GM23248 (cell line): ENCODE data around the gene SCAANT1. TPM values are rescaled to one million over a fixed set of nuclear protein-coding genes. Genes with fewer than 3 reads are reported as not detected.

ENCODE experiments used
- DNase-seq: peaks from one replicate; pipeline ENCODE4 v3.0.0-alpha.2; 2015
- H2AFZ ChIP-seq: fragments of 200-600 bp; sonication (generic); 2 replicates; pipeline ENCODE4 v1.6.1; 2016; ENCODE audit warnings: antibody characterized with exemption
- H3F3A ChIP-seq: fragments of 200-600 bp; sonication (generic); 2 replicates; pipeline ENCODE4 v1.6.1; 2016; ENCODE audit warnings: mild to moderate bottlenecking, antibody characterized with exemption, mixed run types; ENCODE audit not compliant: insufficient read depth
- H3K27ac ChIP-seq: fragments of 200-600 bp; sonication (generic); 2 replicates; pipeline ENCODE4 v1.5.1; 2016; ENCODE audit warnings: mild to moderate bottlenecking
- H3K27me3 ChIP-seq: fragments of 200-600 bp; sonication (generic); replicated peaks from 2 replicates; pipeline ENCODE4 v1.6.1; 2016; ENCODE audit warnings: mild to moderate bottlenecking; ENCODE audit not compliant: insufficient read depth
- H3K36me3 ChIP-seq: fragments of 200-600 bp; sonication (generic); 2 replicates; pipeline ENCODE4 v1.6.1; 2016; ENCODE audit warnings: low read depth, mild to moderate bottlenecking
- H3K4me1 ChIP-seq: fragments of 200-600 bp; sonication (generic); 2 replicates; pipeline ENCODE4 v1.6.1; 2016; ENCODE audit warnings: mild to moderate bottlenecking; ENCODE audit not compliant: insufficient read depth
- H3K4me2 ChIP-seq: fragments of 200-600 bp; sonication (generic); one replicate; pipeline ENCODE4 v1.6.1; 2016; ENCODE audit warnings: mild to moderate bottlenecking; ENCODE audit not compliant: unreplicated experiment
- H3K4me3 ChIP-seq: fragments of 200-600 bp; sonication (generic); 2 replicates; pipeline ENCODE4 v1.5.1; 2016; ENCODE audit warnings: mild to moderate bottlenecking
- H3K79me2 ChIP-seq: fragments of 200-600 bp; sonication (generic); 2 replicates; pipeline ENCODE4 v1.6.1; 2016; ENCODE audit warnings: mild to moderate bottlenecking; ENCODE audit not compliant: insufficient read depth
- H3K9ac ChIP-seq: fragments of 200-600 bp; sonication (generic); 2 replicates; pipeline ENCODE4 v1.6.1; 2016; ENCODE audit warnings: mild to moderate bottlenecking
- H3K9me2 ChIP-seq: fragments of 200-600 bp; sonication (generic); 2 replicates; pipeline ENCODE4 v1.6.1; 2016; ENCODE audit warnings: mixed run types, mild to moderate bottlenecking, moderate library complexity; ENCODE audit not compliant: insufficient read depth
- H3K9me3 ChIP-seq: fragments of 200-600 bp; sonication (generic); one replicate; pipeline ENCODE4 v1.6.1; 2017; ENCODE audit warnings: low read depth
- H4K20me1 ChIP-seq: fragments of 200-600 bp; sonication (generic); 2 replicates; pipeline ENCODE4 v1.6.0; 2016; ENCODE audit not compliant: insufficient read depth
- EZH2 ChIP-seq: fragments of 200-600 bp; sonication (generic); IDR thresholded peaks from 2 replicates; pipeline ENCODE4 v1.6.1; 2018; ENCODE audit warnings: antibody characterized with exemption, mild to moderate bottlenecking; ENCODE audit not compliant: insufficient read depth, poor library complexity, severe bottlenecking
- EZH2phosphoT487 ChIP-seq: fragments of 200-600 bp; sonication (generic); IDR thresholded peaks from 2 replicates; pipeline ENCODE4 v1.6.1; 2018; ENCODE audit warnings: antibody characterized with exemption, moderate library complexity, mild to moderate bottlenecking, low read depth; ENCODE audit not compliant: insufficient read depth
- WGBS, 2 experiments: methylation state at CpG; one replicate each; pipeline ENCODE4 v1.1.6; 2015 to 2017; ENCODE audit warnings: low lambda C conversion rate in 2 of 2, low coverage in 1 of 2; ENCODE audit errors: missing lambda C conversion rate in 2 of 2; 5-methylcytosine and 5-hydroxymethylcytosine counted together
- in situ Hi-C: fragments of 300-500 bp; cut with MboI; formaldehyde crosslinking; loops from 2 replicates; pipeline ENCODE4 v1.15.0; 2020
- polyA plus RNA-seq: library from polyadenylated mRNA; unstranded; fragments of >200 nt; fragmentation: Nextera tagmentation; extraction: Ambion mirVana; gene quantifications from 2 replicates; pipeline ENCODE4 v1.2.1, GENCODE V29; 2016
- total RNA-seq: library from RNA; depleted of rRNA; stranded (reverse); fragments of >200 nt; shearing (Covaris generic); gene quantifications from 2 replicates; pipeline ENCODE4 v1.2.3, GENCODE V29; 2014; rRNA removed

SCAANT1 gene
- total RNA-seq (not detected in 2 replicates), polyA plus RNA-seq (not detected in 2 replicates)

DNA sequence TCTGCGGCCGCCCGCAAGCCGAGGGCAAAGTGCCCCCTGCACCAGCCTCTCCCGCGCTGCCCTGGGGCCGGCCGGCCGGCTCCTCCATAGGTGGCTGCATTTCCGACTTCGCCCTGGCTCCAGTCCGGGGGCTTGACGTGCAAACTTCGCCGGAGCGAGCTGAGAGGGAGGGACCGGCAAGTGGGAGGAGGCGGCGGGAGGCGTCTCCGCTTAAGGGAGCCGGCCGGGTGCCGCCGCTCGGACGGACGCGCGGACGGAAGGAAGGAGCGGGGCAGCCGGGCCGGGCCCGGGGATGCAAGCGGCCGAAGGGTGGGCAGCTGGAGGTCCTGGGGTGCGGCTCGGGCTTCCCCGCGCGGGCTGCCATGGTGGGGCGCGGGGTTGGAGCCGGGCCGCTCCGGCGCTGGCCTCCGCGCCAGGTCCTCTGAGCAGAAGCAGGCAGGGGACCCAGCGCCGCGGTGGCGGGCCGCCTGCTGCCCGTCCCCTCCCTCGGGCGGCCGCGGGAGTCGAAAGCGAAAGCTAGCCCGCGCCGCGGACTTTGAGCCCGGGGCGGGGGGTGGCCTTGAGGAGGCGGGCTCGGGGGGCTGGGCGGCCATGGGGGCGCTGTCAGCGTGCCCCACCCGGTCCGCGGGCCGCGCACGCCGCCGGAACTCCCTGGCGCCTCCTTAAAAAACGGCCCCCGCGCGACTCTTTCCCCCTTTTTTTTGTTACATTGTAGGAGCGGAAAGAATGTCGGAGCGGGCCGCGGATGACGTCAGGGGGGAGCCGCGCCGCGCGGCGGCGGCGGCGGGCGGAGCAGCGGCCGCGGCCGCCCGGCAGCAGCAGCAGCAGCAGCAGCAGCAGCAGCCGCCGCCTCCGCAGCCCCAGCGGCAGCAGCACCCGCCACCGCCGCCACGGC is at the start of gene SCAANT1:
Gene SCAANT1, minus strand, starts transcription at position 511 of the 895 bp plus-strand sequence.
- Histone ChIP-seq H3K36me3 (peaks cover 11% of the 10 kb centered on the region), H3K4me1 (peaks cover 28% of the 10 kb centered on the region), H3K9me3 (no peaks in the 10 kb centered on the region), H3K4me3 (peak within 1 kb of the TSS; percentile 82), H3K4me2 (peak within 1 kb of the TSS; percentile 85), H4K20me1 (no peaks in the 10 kb centered on the region), H3K9me2 (no peaks in the 10 kb centered on the region), H3K79me2 (peaks cover 81% of the 10 kb centered on the region), H2AFZ (peak within 1 kb of the TSS; percentile 68), H3K9ac (peak within 1 kb of the TSS; percentile 92), H3F3A (peaks cover 26% of the 10 kb centered on the region), H3K27me3 (no peaks in the 10 kb centered on the region), H3K27ac (peak within 1 kb of the TSS; percentile 89)
- in situ Hi-C loops: no loop called here
- peak; percentile 98 for DNase-seq
- 1% methylated on average over 40 to 68 of the region's 115 CpGs for WGBS, 2 experiments
- TF ChIP-seq EZH2phosphoT487 (no peak), EZH2 (no peak)

DNA sequence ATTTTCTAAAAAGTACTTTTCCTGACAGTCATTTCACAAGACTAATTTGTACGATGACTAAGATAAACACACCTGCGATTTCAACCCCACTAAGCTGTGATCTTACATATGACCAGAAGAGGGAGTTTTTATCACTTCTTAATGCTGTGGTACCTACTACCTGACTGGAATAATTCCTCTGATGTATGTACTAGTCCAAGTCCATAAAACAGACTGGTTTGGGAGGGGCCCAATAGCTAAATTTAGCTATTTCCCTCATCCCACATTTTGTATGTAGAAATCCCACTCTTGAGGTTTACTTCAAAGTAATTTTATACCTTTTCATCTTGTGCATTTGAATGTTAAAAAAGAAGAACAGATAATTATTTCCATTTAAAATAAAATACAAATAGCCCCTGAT is 49.7 kb upstream of the SCAANT1 start:
- WGBS, 2 experiments: 88% methylated on average over 2 of the region's 2 CpGs
- Histone ChIP-seq H3F3A (peaks cover 33% of the 10 kb centered on the region), H3K4me3 (no peak overlapping the region), H4K20me1 (no peaks in the 10 kb centered on the region), H2AFZ (no peak overlapping the region), H3K27ac (no peak overlapping the region), H3K9me2 (no peaks in the 10 kb centered on the region), H3K9me3 (no peaks in the 10 kb centered on the region), H3K4me2 (no peak overlapping the region), H3K9ac (no peak overlapping the region), H3K4me1 (peaks cover 37% of the 10 kb centered on the region), H3K36me3 (no peaks in the 10 kb centered on the region), H3K79me2 (peaks cover 95% of the 10 kb centered on the region), H3K27me3 (no peaks in the 10 kb centered on the region)
- TF ChIP-seq EZH2phosphoT487: no peak
- no peak for TF ChIP-seq EZH2
- DNase-seq: peak; percentile 53
- in situ Hi-C loops: no loop called here

DNA sequence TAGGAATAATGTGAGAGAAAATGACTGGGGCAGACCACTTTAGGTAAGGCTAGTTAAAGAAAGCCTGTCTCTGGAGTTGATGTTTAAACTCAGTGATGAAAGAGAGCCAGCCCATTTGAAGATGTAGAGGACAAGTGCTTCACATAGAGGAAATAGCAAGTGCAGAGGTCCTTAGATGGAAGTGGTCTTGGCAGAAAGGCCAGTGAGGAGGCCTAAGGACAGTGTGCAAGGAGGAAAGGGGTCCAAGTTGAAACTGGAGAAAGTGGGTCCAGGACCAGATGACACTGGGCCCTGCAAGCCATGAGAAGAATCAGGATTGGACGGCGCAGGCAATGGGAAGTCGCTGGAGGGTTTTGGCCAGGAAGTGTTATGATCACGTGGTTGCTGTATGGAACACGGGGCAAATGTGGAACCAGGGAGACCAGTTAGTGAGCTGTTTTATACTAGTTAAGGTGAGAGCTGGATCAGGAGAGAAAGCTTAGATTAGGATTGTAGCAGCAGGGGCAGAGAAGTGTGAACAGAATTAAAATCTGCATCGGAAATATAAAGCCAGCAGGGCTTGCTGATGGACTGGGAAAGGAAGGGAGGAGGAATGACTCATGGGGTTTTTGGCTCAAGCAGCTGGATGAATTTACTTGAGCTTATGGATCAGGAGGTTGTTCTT is 48.0 kb upstream of the SCAANT1 start:
- Histone ChIP-seq H3F3A (peaks cover 31% of the 10 kb centered on the region), H3K79me2 (peaks cover 95% of the 10 kb centered on the region), H4K20me1 (no peaks in the 10 kb centered on the region), H3K9me3 (no peaks in the 10 kb centered on the region), H3K27me3 (no peaks in the 10 kb centered on the region), H3K9ac (peak overlapping the region; percentile 9; the same call in 1 of the 2 replicates), H3K4me1 (peaks cover 37% of the 10 kb centered on the region), H3K4me2 (peak overlapping the region; percentile 51), H3K9me2 (no peaks in the 10 kb centered on the region), H3K4me3 (peak overlapping the region; percentile 54), H3K36me3 (no peaks in the 10 kb centered on the region), H2AFZ (peak overlapping the region; percentile 44; the same call in 1 of the 2 replicates), H3K27ac (peak overlapping the region; percentile 24)
- peak; percentile 85 for DNase-seq
- TF ChIP-seq EZH2 (no peak), EZH2phosphoT487 (no peak)
- in situ Hi-C loops: no loop called here
- 28 to 39% methylated on average over 6 of the region's 6 CpGs for WGBS, 2 experiments

DNA sequence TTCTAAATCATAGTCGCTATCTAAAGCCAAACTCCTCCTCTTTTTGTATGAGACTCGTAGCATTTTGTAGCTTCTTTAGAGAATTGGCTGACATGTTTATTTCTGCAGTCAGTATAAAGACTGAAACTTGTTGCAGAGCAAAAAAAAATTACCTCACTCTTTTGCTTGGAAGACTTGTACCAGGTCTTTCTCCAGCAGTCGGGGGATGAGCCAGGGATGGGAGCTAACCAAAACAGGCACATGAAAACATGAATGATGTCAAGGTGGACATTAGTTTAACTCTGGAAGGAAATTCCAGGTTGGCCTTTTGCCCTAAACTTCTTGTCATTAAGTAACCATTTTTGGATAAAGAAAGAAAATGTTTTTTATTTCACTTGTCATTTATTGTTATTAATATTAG is 47.0 kb upstream of the SCAANT1 start:
- peaks cover 31% of the 10 kb centered on the region for H3F3A ChIP-seq
- H3K9me2 ChIP-seq: no peaks in the 10 kb centered on the region
- H3K79me2 ChIP-seq: peaks cover 93% of the 10 kb centered on the region
- H3K9ac ChIP-seq: no peak overlapping the region
- no peaks in the 10 kb centered on the region for H4K20me1 ChIP-seq
- DNase-seq: no peak
- no peak overlapping the region for H3K4me3 ChIP-seq
- no peaks in the 10 kb centered on the region for H3K9me3 ChIP-seq
- in situ Hi-C loops: no loop called here
- H3K27me3 ChIP-seq: no peaks in the 10 kb centered on the region
- H3K4me1 ChIP-seq: peaks cover 31% of the 10 kb centered on the region
- H3K27ac ChIP-seq: no peak overlapping the region
- TF ChIP-seq EZH2: no peak
- TF ChIP-seq EZH2phosphoT487: no peak
- no peak overlapping the region for H2AFZ ChIP-seq
- 19 to 22% methylated on average over 3 of the region's 3 CpGs for WGBS, 2 experiments
- no peaks in the 10 kb centered on the region for H3K36me3 ChIP-seq
- no peak overlapping the region for H3K4me2 ChIP-seq
